22Rv1 (cell line): ENCODE results near the gene KCMF1.

ENCODE experiments used
- H3K27ac ChIP-seq: fragments of 450-650 bp; 2 replicates; pipeline ENCODE4 v1.5.1; 2017
- CTCF ChIP-seq: fragments of 450-650 bp; IDR thresholded peaks from 2 replicates; pipeline ENCODE4 v1.5.1; 2017; ENCODE audit warnings: mild to moderate bottlenecking
- ZFX ChIP-seq: fragments of 450-650 bp; IDR thresholded peaks from 2 replicates; pipeline ENCODE4 v1.6.1; 2017; ENCODE audit warnings: antibody characterized with exemption, borderline replicate concordance

KCMF1 gene

GRCh38 chr2:84931384-84931821 is 39.6 kb upstream of the KCMF1 start:
- no peak for TF ChIP-seq CTCF
- TF ChIP-seq ZFX: no peak
- H3K27ac ChIP-seq: no peak overlapping the region

GRCh38 chr2:84938194-84938879 is 32.6 kb upstream of the KCMF1 start:
- no peak overlapping the region for H3K27ac ChIP-seq
- TF ChIP-seq CTCF: no peak
- TF ChIP-seq ZFX: no peak

GRCh38 chr2:84939426-84940087 is 31.4 kb upstream of the KCMF1 start:
- TF ChIP-seq ZFX: no peak
- no peak for TF ChIP-seq CTCF
- H3K27ac ChIP-seq: no peak overlapping the region

- no peak overlapping the region for H3K27ac ChIP-seq
- TF ChIP-seq CTCF (no peak), ZFX (no peak)
Observed at GRCh38 chr2:84940088-84940470, 30.9 kb upstream of the KCMF1 start.

- TF ChIP-seq ZFX (no peak), CTCF (no peak)
- H3K27ac ChIP-seq: no peak overlapping the region
Observed at GRCh38 chr2:84940831-84941412, 30.0 kb upstream of the KCMF1 start.

GRCh38 chr2:84942166-84942565 is 28.8 kb upstream of the KCMF1 start:
- TF ChIP-seq ZFX: no peak
- H3K27ac ChIP-seq: no peak overlapping the region

- TF ChIP-seq ZFX (no peak), CTCF (no peak)
- H3K27ac ChIP-seq: no peak overlapping the region
Observed at GRCh38 chr2:84942964-84943421, 28.0 kb upstream of the KCMF1 start.
